Osteocyte (in vitro differentiated cells): ENCODE measurements around the gene OR5K4. TPM values are rescaled to one million over a fixed set of nuclear protein-coding genes. Genes with fewer than 3 reads are reported as not detected.
"Not testable (repeated sequence)": the region's sequence is repeated elsewhere in the genome, so short reads cannot be mapped to it uniquely, and the experiment has no call there.

ENCODE experiments used
- DNase-seq: peaks from one replicate; pipeline ENCODE4 v3.0.0; 2021; ENCODE audit warnings: mixed read lengths; ENCODE audit not compliant: unreplicated experiment; ENCODE audit errors: extremely low spot score
- H3K27ac Mint-ChIP-seq: one replicate; pipeline ENCODE4 v1.8.0; 2021; ENCODE audit warnings: mild to moderate bottlenecking, mixed read lengths; ENCODE audit not compliant: unreplicated experiment
- H3K27me3 Mint-ChIP-seq: one replicate; pipeline ENCODE4 v1.8.0; 2021; ENCODE audit warnings: mixed read lengths; ENCODE audit not compliant: unreplicated experiment
- H3K36me3 Mint-ChIP-seq: one replicate; pipeline ENCODE4 v1.8.0; 2021; ENCODE audit warnings: mixed read lengths; ENCODE audit not compliant: unreplicated experiment
- H3K4me1 Mint-ChIP-seq: one replicate; pipeline ENCODE4 v1.8.0; 2021; ENCODE audit warnings: mixed read lengths; ENCODE audit not compliant: unreplicated experiment
- H3K4me3 Mint-ChIP-seq: one replicate; pipeline ENCODE4 v1.8.0; 2021; ENCODE audit warnings: mild to moderate bottlenecking, moderate library complexity, mixed read lengths; ENCODE audit not compliant: unreplicated experiment
- H3K9me3 Mint-ChIP-seq: one replicate; pipeline ENCODE4 v1.8.0; 2021; ENCODE audit warnings: mixed read lengths; ENCODE audit not compliant: unreplicated experiment
- CTCF ChIP-seq: fragments of 200-600 bp; sonication (generic); IDR thresholded peaks from 2 replicates; pipeline ENCODE4 v1.5.0; 2021; ENCODE audit warnings: antibody characterized with exemption, mild to moderate bottlenecking, moderate library complexity
- total RNA-seq: library from RNA; stranded (reverse); gene quantifications from 2 replicates; pipeline ENCODE4 v1.2.1, GENCODE V29; 2021

The OR5K4 gene
- total RNA-seq, 1 donor from 2014 or later: not detected

GRCh38 chr3:98388147-98388546 is 34.5 kb downstream of the OR5K4 start:
- Mint-ChIP-seq H3K27ac (no peak overlapping the region), H3K4me1 (no peaks in the 10 kb centered on the region), H3K36me3 (no peaks in the 10 kb centered on the region), H3K9me3 (no peaks in the 10 kb centered on the region), H3K4me3 (no peak overlapping the region), H3K27me3 (peaks cover 16% of the 10 kb centered on the region)
- TF ChIP-seq CTCF: no peak
- no peak for DNase-seq

GRCh38 chr3:98390366-98390765 is 36.7 kb downstream of the OR5K4 start, which contains the start of gene OR5K3:
TSS of gene OR5K3 (plus strand) at chr3:98390666. CDS start at chr3:98390666, 0 bp downstream.
- TF ChIP-seq CTCF: no peak
- no peaks in the 10 kb centered on the region for H3K9me3 Mint-ChIP-seq
- no peaks in the 10 kb centered on the region for H3K36me3 Mint-ChIP-seq
- H3K27me3 Mint-ChIP-seq: peaks cover 24% of the 10 kb centered on the region
- no peaks in the 10 kb centered on the region for H3K4me1 Mint-ChIP-seq
- no peak within 1 kb of the TSS for H3K27ac Mint-ChIP-seq
- H3K4me3 Mint-ChIP-seq: no peak within 1 kb of the TSS
- DNase-seq: no peak

GRCh38 chr3:98395101-98395500 is 41.4 kb downstream of the OR5K4 start:
- Mint-ChIP-seq H3K4me1 (no peaks in the 10 kb centered on the region), H3K36me3 (no peaks in the 10 kb centered on the region), H3K27ac (no peak overlapping the region), H3K9me3 (peaks cover 15% of the 10 kb centered on the region), H3K27me3 (peaks cover 18% of the 10 kb centered on the region), H3K4me3 (no peak overlapping the region)
- no peak for DNase-seq
- no peak for TF ChIP-seq CTCF

- not testable (repeated sequence) for H3K4me3 Mint-ChIP-seq, H3K4me1 Mint-ChIP-seq, DNase-seq, H3K36me3 Mint-ChIP-seq, H3K27ac Mint-ChIP-seq
- Mint-ChIP-seq H3K27me3 (peaks cover 12% of the 10 kb centered on the region), H3K9me3 (peaks cover 15% of the 10 kb centered on the region)
Observed at GRCh38 chr3:98396482-98396881, 42.8 kb downstream of the OR5K4 start.

GRCh38 chr3:98398513-98398912 is 44.9 kb downstream of the OR5K4 start:
- DNase-seq: no peak
- TF ChIP-seq CTCF: no peak
- Mint-ChIP-seq H3K4me3 (no peak overlapping the region), H3K27me3 (peaks cover 12% of the 10 kb centered on the region), H3K4me1 (no peaks in the 10 kb centered on the region), H3K36me3 (no peaks in the 10 kb centered on the region), H3K27ac (no peak overlapping the region), H3K9me3 (peaks cover 24% of the 10 kb centered on the region)

- no peak for TF ChIP-seq CTCF
- H3K4me3 Mint-ChIP-seq: no peak overlapping the region
- no peaks in the 10 kb centered on the region for H3K4me1 Mint-ChIP-seq
- no peak overlapping the region for H3K27ac Mint-ChIP-seq
- no peaks in the 10 kb centered on the region for H3K36me3 Mint-ChIP-seq
- no peaks in the 10 kb centered on the region for H3K27me3 Mint-ChIP-seq
- DNase-seq: no peak
- H3K9me3 Mint-ChIP-seq: peaks cover 44% of the 10 kb centered on the region
Observed at GRCh38 chr3:98402507-98402906, 48.9 kb downstream of the OR5K4 start.
